ENCODE measurements around the gene PTPRU. TPM values are rescaled to one million over a fixed set of nuclear protein-coding genes. Genes with fewer than 3 reads are reported as not detected.

PTPRU gene
- total and polyA plus RNA-seq, 5 donors from 2014 or later, result not detected

GRCh38 chr1:29254346-29254745, 18.0 kb downstream of the PTPRU start:
- H3K9me3 Mint-ChIP-seq, result no peaks in the 10 kb centered on the region
- Histone ChIP-seq H3K4me1 (ENCODE audit: control insufficient read depth, insufficient read depth, low read length, poor library complexity, severe bottlenecking) (peaks cover 4% of the 10 kb centered on the region), H3K4me3 (ENCODE audit: low read depth, low read length) (no peak overlapping the region), H3K27ac (ENCODE audit: insufficient read depth, low read length, poor library complexity, severe bottlenecking) (no peak overlapping the region), H3K9me3 (ENCODE audit: control insufficient read depth in 2 of 2, low read length in 2 of 2) (no peaks in the 10 kb centered on the region), H3K27me3 (ENCODE audit: control insufficient read depth, insufficient read depth, low read length) (no peaks in the 10 kb centered on the region), H3K36me3 (ENCODE audit: control insufficient read depth, insufficient read depth, low read length) (no peaks in the 10 kb centered on the region)
- no peaks in the 10 kb centered on the region for H3K4me1 Mint-ChIP-seq
- H3K36me3 Mint-ChIP-seq, result no peaks in the 10 kb centered on the region
- peaks cover 34% of the 10 kb centered on the region for H3K27me3 Mint-ChIP-seq
- ATAC-seq (ENCODE audit: low read depth in 2 of 2) (no peak), DNase-seq (no peak)
- H3K4me3 Mint-ChIP-seq, result no peak overlapping the region
- no peak overlapping the region for H3K27ac Mint-ChIP-seq

GRCh38 chr1:29255134-29255666, 18.9 kb downstream of the PTPRU start:
- H3K27ac ChIP-seq (ENCODE audit: insufficient read depth, low read length, poor library complexity, severe bottlenecking), result no peak overlapping the region
- Mint-ChIP-seq H3K9me3 (no peaks in the 10 kb centered on the region), H3K4me1 (peaks cover 0 to 2% (median under 1%) of the 10 kb centered on the region in 4 donors), H3K36me3 (no peaks in the 10 kb centered on the region), H3K4me3 (no peak overlapping the region), H3K27me3 (peaks cover 31% of the 10 kb centered on the region), H3K27ac (no peak overlapping the region)
- H3K27me3 ChIP-seq (ENCODE audit: control insufficient read depth, insufficient read depth, low read length), result no peaks in the 10 kb centered on the region
- peaks cover 8% of the 10 kb centered on the region for H3K4me1 ChIP-seq (ENCODE audit: control insufficient read depth, insufficient read depth, low read length, poor library complexity, severe bottlenecking)
- no peaks in the 10 kb centered on the region for H3K36me3 ChIP-seq (ENCODE audit: control insufficient read depth, insufficient read depth, low read length)
- H3K4me3 ChIP-seq (ENCODE audit: low read depth, low read length), result no peak overlapping the region
- ATAC-seq (ENCODE audit: low read depth in 2 of 2), result no peak
- no peaks in the 10 kb centered on the region for H3K9me3 ChIP-seq (ENCODE audit: control insufficient read depth in 2 of 2, low read length in 2 of 2)
- DNase-seq, result no peak

- no peak for ATAC-seq (ENCODE audit: low read depth in 2 of 2)
- no peaks in the 10 kb centered on the region for H3K9me3 Mint-ChIP-seq
- Histone ChIP-seq H3K36me3 (ENCODE audit: control insufficient read depth, insufficient read depth, low read length) (no peaks in the 10 kb centered on the region), H3K27me3 (ENCODE audit: control insufficient read depth, insufficient read depth, low read length) (peaks cover 4% of the 10 kb centered on the region), H3K27ac (ENCODE audit: insufficient read depth, low read length, poor library complexity, severe bottlenecking) (no peak overlapping the region), H3K9me3 (ENCODE audit: control insufficient read depth in 2 of 2, low read length in 2 of 2) (no peaks in the 10 kb centered on the region), H3K4me1 (ENCODE audit: control insufficient read depth, insufficient read depth, low read length, poor library complexity, severe bottlenecking) (peaks cover 8% of the 10 kb centered on the region), H3K4me3 (ENCODE audit: low read depth, low read length) (no peak overlapping the region)
- no peak overlapping the region for H3K4me3 Mint-ChIP-seq
- DNase-seq, result no peak
- peaks cover 0 to 9% (median 1%) of the 10 kb centered on the region in 4 donors for H3K4me1 Mint-ChIP-seq
- no peak overlapping the region for H3K27ac Mint-ChIP-seq
- peaks cover 43% of the 10 kb centered on the region for H3K27me3 Mint-ChIP-seq
- H3K36me3 Mint-ChIP-seq, result no peaks in the 10 kb centered on the region
These were observed 20.1 kb downstream of the PTPRU start for GRCh38 chr1:29256394-29256793.

- no peak for DNase-seq
- peak overlapping the region in 1 of 4 donors; percentile 48 for H3K4me3 Mint-ChIP-seq
- Histone ChIP-seq H3K27me3 (ENCODE audit: control insufficient read depth, insufficient read depth, low read length) (peaks cover 6% of the 10 kb centered on the region), H3K27ac (ENCODE audit: insufficient read depth, low read length, poor library complexity, severe bottlenecking) (no peak overlapping the region), H3K36me3 (ENCODE audit: control insufficient read depth, insufficient read depth, low read length) (no peaks in the 10 kb centered on the region), H3K4me3 (ENCODE audit: low read depth, low read length) (no peak overlapping the region), H3K4me1 (ENCODE audit: control insufficient read depth, insufficient read depth, low read length, poor library complexity, severe bottlenecking) (peaks cover 8% of the 10 kb centered on the region), H3K9me3 (ENCODE audit: control insufficient read depth in 2 of 2, low read length in 2 of 2) (no peaks in the 10 kb centered on the region)
- no peaks in the 10 kb centered on the region for H3K9me3 Mint-ChIP-seq
- peaks cover 0 to 9% (median 1%) of the 10 kb centered on the region in 4 donors for H3K4me1 Mint-ChIP-seq
- H3K27me3 Mint-ChIP-seq, result peaks cover 51% of the 10 kb centered on the region
- H3K36me3 Mint-ChIP-seq, result no peaks in the 10 kb centered on the region
- no peak for ATAC-seq (ENCODE audit: low read depth in 2 of 2)
- H3K27ac Mint-ChIP-seq, result no peak overlapping the region
These were observed 20.9 kb downstream of the PTPRU start for GRCh38 chr1:29256979-29257804.

GRCh38 chr1:29258189-29258975, 22.1 kb downstream of the PTPRU start:
- no peaks in the 10 kb centered on the region for H3K9me3 ChIP-seq (ENCODE audit: control insufficient read depth in 2 of 2, low read length in 2 of 2)
- H3K27me3 ChIP-seq (ENCODE audit: control insufficient read depth, insufficient read depth, low read length), result peaks cover 11% of the 10 kb centered on the region
- H3K36me3 Mint-ChIP-seq, result no peaks in the 10 kb centered on the region
- H3K4me1 Mint-ChIP-seq, result peaks cover 0 to 9% (median 1%) of the 10 kb centered on the region in 4 donors
- no peaks in the 10 kb centered on the region for H3K36me3 ChIP-seq (ENCODE audit: control insufficient read depth, insufficient read depth, low read length)
- no peaks in the 10 kb centered on the region for H3K9me3 Mint-ChIP-seq
- H3K4me3 ChIP-seq (ENCODE audit: low read depth, low read length), result no peak overlapping the region
- peaks cover 8% of the 10 kb centered on the region for H3K4me1 ChIP-seq (ENCODE audit: control insufficient read depth, insufficient read depth, low read length, poor library complexity, severe bottlenecking)
- DNase-seq (no peak), ATAC-seq (ENCODE audit: low read depth in 2 of 2) (no peak)
- H3K27ac Mint-ChIP-seq, result no peak overlapping the region
- peaks cover 56% of the 10 kb centered on the region for H3K27me3 Mint-ChIP-seq
- H3K4me3 Mint-ChIP-seq, result peak overlapping the region in 2 of 4 donors; percentile 56 to 62
- H3K27ac ChIP-seq (ENCODE audit: insufficient read depth, low read length, poor library complexity, severe bottlenecking), result no peak overlapping the region

GRCh38 chr1:29258976-29259801, 22.9 kb downstream of the PTPRU start:
- H3K9me3 ChIP-seq (ENCODE audit: control insufficient read depth in 2 of 2, low read length in 2 of 2), result no peaks in the 10 kb centered on the region
- Mint-ChIP-seq H3K4me3 (peak overlapping the region in 2 of 4 donors; percentile 46 to 56), H3K27ac (no peak overlapping the region), H3K4me1 (peaks cover 0 to 9% (median 1%) of the 10 kb centered on the region in 4 donors), H3K9me3 (no peaks in the 10 kb centered on the region), H3K36me3 (no peaks in the 10 kb centered on the region), H3K27me3 (peaks cover 61% of the 10 kb centered on the region)
- DNase-seq (no peak), ATAC-seq (ENCODE audit: low read depth in 2 of 2) (peak in 1 of 2 donors; percentile 19)
- H3K36me3 ChIP-seq (ENCODE audit: control insufficient read depth, insufficient read depth, low read length), result no peaks in the 10 kb centered on the region
- H3K27me3 ChIP-seq (ENCODE audit: control insufficient read depth, insufficient read depth, low read length), result peaks cover 11% of the 10 kb centered on the region
- H3K4me1 ChIP-seq (ENCODE audit: control insufficient read depth, insufficient read depth, low read length, poor library complexity, severe bottlenecking), result peaks cover 8% of the 10 kb centered on the region
- no peak overlapping the region for H3K27ac ChIP-seq (ENCODE audit: insufficient read depth, low read length, poor library complexity, severe bottlenecking)
- H3K4me3 ChIP-seq (ENCODE audit: low read depth, low read length), result no peak overlapping the region

- H3K27me3 ChIP-seq (ENCODE audit: control insufficient read depth, insufficient read depth, low read length), result peaks cover 14% of the 10 kb centered on the region
- ATAC-seq (ENCODE audit: low read depth in 2 of 2), result peak; percentile 33 to 36
- H3K27ac Mint-ChIP-seq, result no peak overlapping the region
- peak in 1 of 3 donors; percentile 16 for DNase-seq
- H3K9me3 Mint-ChIP-seq, result no peaks in the 10 kb centered on the region
- H3K4me3 ChIP-seq (ENCODE audit: low read depth, low read length), result no peak overlapping the region
- H3K4me3 Mint-ChIP-seq, result peak overlapping the region; percentile 30 to 88 (median 72)
- peaks cover 8% of the 10 kb centered on the region for H3K4me1 ChIP-seq (ENCODE audit: control insufficient read depth, insufficient read depth, low read length, poor library complexity, severe bottlenecking)
- H3K36me3 Mint-ChIP-seq, result no peaks in the 10 kb centered on the region
- peaks cover 61% of the 10 kb centered on the region for H3K27me3 Mint-ChIP-seq
- H3K27ac ChIP-seq (ENCODE audit: insufficient read depth, low read length, poor library complexity, severe bottlenecking), result no peak overlapping the region
- no peaks in the 10 kb centered on the region for H3K9me3 ChIP-seq (ENCODE audit: control insufficient read depth in 2 of 2, low read length in 2 of 2)
- peaks cover 0 to 9% (median 1%) of the 10 kb centered on the region in 4 donors for H3K4me1 Mint-ChIP-seq
- H3K36me3 ChIP-seq (ENCODE audit: control insufficient read depth, insufficient read depth, low read length), result no peaks in the 10 kb centered on the region
These were observed 23.6 kb downstream of the PTPRU start for GRCh38 chr1:29259802-29260441.
